ENCODE results near the gene LAMA2. TPM values are rescaled to one million over a fixed set of nuclear protein-coding genes. Genes with fewer than 3 reads are reported as not detected.
A peak's percentile ranks its signal among the peaks of the same experiment; 100 is the strongest.

LAMA2 gene
- total RNA-seq, 6 experiments from 2014 or later: 2.9 to 12.1 (median 6.2) TPM

- no peaks in the 10 kb centered on the region for H3K36me3 ChIP-seq
- intact Hi-C loops (cut with DNase I): loop anchor here in 1 of 2 donors (10.0 kb wide), 1 partner anchor 65 kb away; no protein-coding TSS in a partner anchor
- ATAC-seq (no peak), DNase-seq (no peak)
- no peaks in the 10 kb centered on the region for H3K9me3 ChIP-seq
- TF ChIP-seq POLR2A (IDR thresholded peaks at IDR 0.05): no peak
- TF ChIP-seq CTCF (IDR thresholded peaks at IDR 0.05): no peak
- no peak overlapping the region for H3K4me3 ChIP-seq
- 80% methylated on average over 4 of the region's 4 CpGs for WGBS (ENCODE audit: insufficient coverage, low coverage, low lambda C conversion rate, missing lambda C conversion rate)
- H3K27ac ChIP-seq: no peak overlapping the region
- no peaks in the 10 kb centered on the region for H3K27me3 ChIP-seq
- no peaks in the 10 kb centered on the region for H3K4me1 ChIP-seq
Measured at GRCh38 chr6:129499843-129500219, 616.9 kb downstream of the LAMA2 start.

GRCh38 chr6:129500958-129501739, 618.2 kb downstream of the LAMA2 start:
- 47% methylated on average over 13 of the region's 13 CpGs for WGBS (ENCODE audit: insufficient coverage, low coverage, low lambda C conversion rate, missing lambda C conversion rate)
- intact Hi-C loops (cut with DNase I): loop anchor here in 1 of 2 donors (10.0 kb wide), 1 partner anchor 64 kb away; no protein-coding TSS in a partner anchor
- no peaks in the 10 kb centered on the region for H3K36me3 ChIP-seq
- ATAC-seq (peak in 1 of 4 donors; percentile 59), DNase-seq (no peak)
- no peak overlapping the region for H3K4me3 ChIP-seq
- no peaks in the 10 kb centered on the region for H3K4me1 ChIP-seq
- TF ChIP-seq POLR2A (IDR thresholded peaks at IDR 0.05) (no peak), CTCF (IDR thresholded peaks at IDR 0.05) (peak in 2 of 4 donors; percentile 0 to 21)
- no peaks in the 10 kb centered on the region for H3K9me3 ChIP-seq
- H3K27me3 ChIP-seq: no peaks in the 10 kb centered on the region
- no peak overlapping the region for H3K27ac ChIP-seq

DNA sequence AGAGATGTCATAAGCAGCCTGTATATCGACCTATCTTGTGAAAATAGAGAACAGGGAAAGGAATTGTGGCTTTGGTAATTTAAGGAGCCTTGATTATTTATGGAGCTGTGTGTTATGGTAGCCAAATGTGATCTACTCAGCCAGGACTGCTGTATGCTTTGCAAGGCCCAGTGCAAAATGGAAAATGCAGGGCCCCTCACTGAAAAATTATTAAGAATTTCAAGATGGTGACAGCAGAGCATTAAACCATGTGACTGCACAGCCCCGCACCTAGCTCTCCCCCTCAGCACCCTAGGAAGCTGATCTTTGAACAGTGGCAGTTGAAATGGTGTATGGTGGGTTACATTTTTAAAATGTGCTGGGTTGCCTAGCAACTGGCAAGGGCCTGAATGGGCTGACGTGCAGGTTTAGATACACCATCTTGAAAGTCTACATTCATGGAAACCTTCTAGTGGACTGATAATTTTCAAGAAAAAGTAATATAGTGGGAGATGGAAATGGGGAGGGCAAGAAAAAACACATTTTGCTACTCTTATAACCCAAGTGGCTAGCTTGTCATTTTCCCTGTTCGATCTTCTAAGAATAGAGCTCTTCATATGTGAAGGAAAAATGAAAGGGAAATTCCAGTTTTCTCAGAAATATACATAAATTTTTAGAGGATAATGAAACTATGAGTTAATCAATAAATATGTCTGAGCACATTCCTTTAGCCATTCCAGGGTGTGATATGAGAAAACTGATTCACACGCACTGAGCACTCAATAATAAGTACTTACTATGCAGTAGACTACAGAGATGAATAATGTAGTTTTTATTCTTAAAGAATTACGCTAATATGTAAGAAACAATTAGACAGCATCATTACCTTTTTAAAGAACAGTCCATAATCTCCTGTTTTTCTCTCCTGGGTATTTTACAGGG, 619.1 kb downstream of the LAMA2 start:
- no peak for TF ChIP-seq POLR2A (IDR thresholded peaks at IDR 0.05)
- no peak for TF ChIP-seq CTCF (IDR thresholded peaks at IDR 0.05)
- ATAC-seq (no peak), DNase-seq (no peak)
- Histone ChIP-seq H3K27ac (no peak overlapping the region), H3K27me3 (no peaks in the 10 kb centered on the region), H3K4me3 (no peak overlapping the region), H3K36me3 (no peaks in the 10 kb centered on the region), H3K9me3 (no peaks in the 10 kb centered on the region), H3K4me1 (no peaks in the 10 kb centered on the region)
- intact Hi-C loops (cut with DNase I): loop anchor here in 1 of 2 donors (10.0 kb wide), 1 partner anchor 63 kb away; no protein-coding TSS in a partner anchor
- WGBS (ENCODE audit: insufficient coverage, low coverage, low lambda C conversion rate, missing lambda C conversion rate): 72% methylated on average over 6 of the region's 6 CpGs

- no peaks in the 10 kb centered on the region for H3K9me3 ChIP-seq
- no peak for DNase-seq
- H3K4me1 ChIP-seq: no peaks in the 10 kb centered on the region
- no peak for ATAC-seq
- intact Hi-C loops (cut with DNase I): loop anchor here in 1 of 2 donors (10.0 kb wide), 1 partner anchor 60 kb away; no protein-coding TSS in a partner anchor
- H3K27ac ChIP-seq: no peak overlapping the region
- 73% methylated on average over 2 of the region's 2 CpGs for WGBS (ENCODE audit: insufficient coverage, low coverage, low lambda C conversion rate, missing lambda C conversion rate)
- no peaks in the 10 kb centered on the region for H3K27me3 ChIP-seq
- H3K36me3 ChIP-seq: no peaks in the 10 kb centered on the region
- H3K4me3 ChIP-seq: no peak overlapping the region
- TF ChIP-seq POLR2A (IDR thresholded peaks at IDR 0.05) (no peak), CTCF (IDR thresholded peaks at IDR 0.05) (no peak)
Measured at GRCh38 chr6:129504456-129504855, 621.5 kb downstream of the LAMA2 start.

Measured in right lobe of liver (tissue), 6 donors.